Fibroblast of lung (primary cell): ENCODE measurements around the gene GRHPR. TPM values are rescaled to one million over a fixed set of nuclear protein-coding genes. Genes with fewer than 3 reads are reported as not detected.

ENCODE experiments used
- DNase-seq, 2 donors: peaks; one replicate each; pipeline versions ENCODE4 v3.0.0 to v3.0.0-alpha.2; 2010; ENCODE audit warnings: low read depth in 2 of 2
- H2AFZ ChIP-seq: 2 replicates; pipeline ENCODE4 v1.5.1; 2012; ENCODE audit warnings: low read length, control low read depth, inconsistent platforms
- H3K27ac ChIP-seq: 2 replicates; pipeline ENCODE4 v1.5.1; 2011; ENCODE audit warnings: low read length, control low read depth; ENCODE audit not compliant: insufficient read depth
- H3K27me3 ChIP-seq: 2 replicates; pipeline ENCODE4 v1.5.1; 2011; ENCODE audit warnings: mild to moderate bottlenecking, low read length; ENCODE audit not compliant: control insufficient read depth, insufficient read depth
- H3K36me3 ChIP-seq: 2 replicates; pipeline ENCODE4 v1.5.1; 2011; ENCODE audit warnings: low read length; ENCODE audit not compliant: control insufficient read depth, insufficient read depth
- H3K4me1 ChIP-seq: 2 replicates; pipeline ENCODE4 v1.5.1; 2011; ENCODE audit warnings: low read length; ENCODE audit not compliant: control insufficient read depth, insufficient read depth; ENCODE audit errors: extremely low read depth
- H3K4me2 ChIP-seq: 2 replicates; pipeline ENCODE4 v1.5.1; 2011; ENCODE audit warnings: low read length, control low read depth; ENCODE audit not compliant: insufficient read depth; ENCODE audit errors: extremely low read depth
- H3K4me3 ChIP-seq, 4 experiments: fragments of 200-600 bp in 1 of 4; sonication (generic) in 1 of 4; replicated peaks in 1 of 4; 2 replicates each; pipeline ENCODE4 v1.5.1; 2011 to 2016; ENCODE audit warnings: low read length in 4 of 4, low read depth in 3 of 4, mild to moderate bottlenecking in 3 of 4, control low read depth in 2 of 4, inconsistent platforms in 1 of 4, mixed read lengths in 1 of 4; ENCODE audit not compliant: insufficient read depth in 1 of 4; ENCODE audit errors: control extremely low read depth in 1 of 4
- H3K79me2 ChIP-seq: 2 replicates; pipeline ENCODE4 v1.5.1; 2012; ENCODE audit warnings: mild to moderate bottlenecking, low read length, inconsistent platforms; ENCODE audit not compliant: control insufficient read depth, insufficient read depth
- H3K9ac ChIP-seq: 2 replicates; pipeline ENCODE4 v1.5.1; 2011; ENCODE audit warnings: mild to moderate bottlenecking, low read length, control low read depth; ENCODE audit not compliant: insufficient read depth
- H3K9me3 ChIP-seq: 2 replicates; pipeline ENCODE4 v1.5.1; 2012; ENCODE audit warnings: low read depth, low read length; ENCODE audit not compliant: control insufficient read depth, insufficient read depth
- H4K20me1 ChIP-seq: 2 replicates; pipeline ENCODE4 v1.5.1; 2011; ENCODE audit warnings: low read length; ENCODE audit not compliant: control insufficient read depth, insufficient read depth; ENCODE audit errors: extremely low read depth
- CTCF ChIP-seq, 2 donors: IDR thresholded peaks in 1 of 2; conservative IDR thresholded peaks in 1 of 2; 1 replicate in 1 of 2; 2 replicates in 1 of 2; pipeline ENCODE4 v1.5.1; 2011 to 2012; ENCODE audit warnings: low read length in 2 of 2, control low read depth in 1 of 2, inconsistent platforms in 1 of 2, low read depth in 1 of 2, mild to moderate bottlenecking in 1 of 2
- EZH2 ChIP-seq: IDR thresholded peaks from 2 replicates; pipeline ENCODE4 v1.5.1; 2012; ENCODE audit warnings: low read length, control low read depth, mild to moderate bottlenecking; ENCODE audit errors: missing control alignments
- polyA plus RNA-seq, 2 donors: library from polyadenylated mRNA; depleted of rRNA in 1 of 2; stranded (reverse) in 1 of 2; unstranded in 1 of 2; fragments of >200 nt; gene quantifications; 2 replicates each; pipeline ENCODE4 v1.2.1, GENCODE V29; 2011 to 2012; ENCODE audit warnings: missing spikeins in 1 of 2
- total RNA-seq: library from RNA; depleted of rRNA; stranded (reverse); fragments of >200 nt; gene quantifications from 2 replicates; pipeline ENCODE4 v1.2.1, GENCODE V29; 2014

GRHPR gene
- total and polyA plus RNA-seq, 2 donors (not counting 1 experiment from before 2014, with no cell fraction given) = 107 to 108 TPM

- H2AFZ ChIP-seq = peak overlapping the region; percentile 76
- H3K79me2 ChIP-seq = no peaks in the 10 kb centered on the region
- peak overlapping the region in 1 of 4 experiments; percentile 11 for H3K4me3 ChIP-seq
- no peaks in the 10 kb centered on the region for H3K27me3 ChIP-seq
- DNase-seq = peak; percentile 69 to 80
- no peaks in the 10 kb centered on the region for H3K36me3 ChIP-seq
- no peak overlapping the region for H3K9ac ChIP-seq
- H4K20me1 ChIP-seq = no peaks in the 10 kb centered on the region
- H3K27ac ChIP-seq = no peak overlapping the region
- peak overlapping the region; percentile 68 for H3K4me2 ChIP-seq
- peaks cover 2% of the 10 kb centered on the region for H3K4me1 ChIP-seq
- H3K9me3 ChIP-seq = no peaks in the 10 kb centered on the region
- peak; percentile 84 for TF ChIP-seq CTCF (conservative IDR thresholded peaks at IDR 0.05 in 1 of 2, IDR thresholded peaks at IDR 0.05 in 1 of 2; ENCODE audit: low read depth in 1 of 2, low read length in 2 of 2)
- no peak for TF ChIP-seq EZH2
Measured at GRCh38 chr9:37415011-37415719, 7.3 kb upstream of the GRHPR start.

DNA sequence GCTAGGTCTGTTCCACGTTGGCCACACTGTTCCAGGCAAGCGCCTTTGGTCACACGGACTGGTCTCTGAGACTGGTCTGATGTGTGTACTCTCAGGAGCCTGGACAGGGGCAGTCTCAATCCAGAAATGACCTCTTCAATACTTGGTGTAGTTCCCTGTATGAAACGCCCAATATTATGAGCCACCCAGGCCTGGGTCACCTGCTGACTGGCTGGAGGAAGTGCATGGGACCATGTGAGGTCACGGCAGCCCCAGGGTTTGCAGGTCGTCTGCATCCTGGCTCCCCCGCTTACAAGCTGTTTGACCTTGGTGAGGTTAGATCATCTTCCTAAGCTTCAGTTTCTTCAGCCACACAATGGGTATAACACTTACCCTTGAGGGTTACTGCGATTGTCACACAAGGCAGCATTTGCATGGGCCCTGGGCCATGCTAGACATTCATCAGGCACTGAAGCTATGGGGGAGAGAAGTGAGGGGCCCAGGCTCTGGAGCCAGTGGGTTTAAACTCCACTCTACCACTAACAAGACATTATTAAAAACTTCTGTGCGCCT is 5.2 kb upstream of the GRHPR start:
- Histone ChIP-seq H2AFZ (no peak overlapping the region), H3K79me2 (no peaks in the 10 kb centered on the region), H3K4me3 (no peak overlapping the region), H3K4me1 (peaks cover 4% of the 10 kb centered on the region), H3K36me3 (no peaks in the 10 kb centered on the region), H3K27me3 (no peaks in the 10 kb centered on the region), H3K9me3 (no peaks in the 10 kb centered on the region), H4K20me1 (no peaks in the 10 kb centered on the region), H3K4me2 (no peak overlapping the region), H3K27ac (no peak overlapping the region), H3K9ac (no peak overlapping the region)
- TF ChIP-seq CTCF (conservative IDR thresholded peaks at IDR 0.05 in 1 of 2, IDR thresholded peaks at IDR 0.05 in 1 of 2; ENCODE audit: low read depth in 1 of 2, low read length in 2 of 2) (no peak), EZH2 (no peak)
- DNase-seq = no peak

- H3K27ac ChIP-seq = no peak overlapping the region
- H4K20me1 ChIP-seq = no peaks in the 10 kb centered on the region
- TF ChIP-seq EZH2 = no peak
- no peak for TF ChIP-seq CTCF (conservative IDR thresholded peaks at IDR 0.05 in 1 of 2, IDR thresholded peaks at IDR 0.05 in 1 of 2; ENCODE audit: low read depth in 1 of 2, low read length in 2 of 2)
- no peak overlapping the region for H3K4me3 ChIP-seq
- H3K36me3 ChIP-seq = no peaks in the 10 kb centered on the region
- no peaks in the 10 kb centered on the region for H3K27me3 ChIP-seq
- no peaks in the 10 kb centered on the region for H3K9me3 ChIP-seq
- DNase-seq = no peak
- H3K4me2 ChIP-seq = no peak overlapping the region
- no peak overlapping the region for H2AFZ ChIP-seq
- H3K4me1 ChIP-seq = peaks cover 4% of the 10 kb centered on the region
- H3K79me2 ChIP-seq = peaks cover 5% of the 10 kb centered on the region
- H3K9ac ChIP-seq = no peak overlapping the region
Measured at GRCh38 chr9:37417857-37418618, 4.5 kb upstream of the GRHPR start.
